Renal cortical epithelial cell (primary cell): ENCODE measurements around the gene CDK5RAP1. TPM values are rescaled to one million over a fixed set of nuclear protein-coding genes. Genes with fewer than 3 reads are reported as not detected.
"Not testable (repeated sequence)": the region's sequence is repeated elsewhere in the genome, so short reads cannot be mapped to it uniquely, and the experiment has no call there.

Source experiments
- DNase-seq: peaks from one replicate; pipeline ENCODE4 v3.0.0-alpha.2; 2011; ENCODE audit warnings: low read depth
- total RNA-seq: library from RNA; depleted of rRNA; stranded (reverse); fragments of >200 nt; gene quantifications from 2 replicates; pipeline ENCODE4 v1.2.3, GENCODE V29; 2014

The CDK5RAP1 gene
- total RNA-seq, 1 donor from 2014 or later = 24.4 TPM

GRCh38 chr20:33419140-33419974 is 18.0 kb upstream of the CDK5RAP1 start:
- DNase-seq = no peak

- DNase-seq = no peak
Observed at GRCh38 chr20:33418033-33418432, 16.7 kb upstream of the CDK5RAP1 start.

GRCh38 chr20:33415948-33416347 is 14.6 kb upstream of the CDK5RAP1 start:
- peak; percentile 53 for DNase-seq

GRCh38 chr20:33412484-33412838 is 11.1 kb upstream of the CDK5RAP1 start:
- DNase-seq = no peak

GRCh38 chr20:33411711-33412483 is 10.6 kb upstream of the CDK5RAP1 start:
- DNase-seq = no peak

- no peak for DNase-seq
Observed at GRCh38 chr20:33411242-33411641, 9.9 kb upstream of the CDK5RAP1 start.

GRCh38 chr20:33410081-33410742 is 8.9 kb upstream of the CDK5RAP1 start:
- no peak for DNase-seq

GRCh38 chr20:33408716-33409654 is 7.7 kb upstream of the CDK5RAP1 start:
- DNase-seq = no peak

- no peak for DNase-seq
Observed at GRCh38 chr20:33408313-33408712, 7.0 kb upstream of the CDK5RAP1 start.

- no peak for DNase-seq
Observed at GRCh38 chr20:33407796-33408195, 6.5 kb upstream of the CDK5RAP1 start.

- peak; percentile 52 for DNase-seq
Observed at GRCh38 chr20:33407251-33407650, 5.9 kb upstream of the CDK5RAP1 start.

- no peak for DNase-seq
Observed at GRCh38 chr20:33404281-33404680, 3.0 kb upstream of the CDK5RAP1 start.

GRCh38 chr20:33401921-33402369 is 626 bp upstream of the CDK5RAP1 start:
- DNase-seq = no peak

- peak; percentile 55 for DNase-seq
Observed at GRCh38 chr20:33400812-33401183, 521 bp downstream of the CDK5RAP1 start.

- no peak for DNase-seq
Observed at GRCh38 chr20:33399924-33400323, 1.4 kb downstream of the CDK5RAP1 start.

GRCh38 chr20:33394718-33395117 is 6.6 kb downstream of the CDK5RAP1 start:
- DNase-seq = no peak

- no peak for DNase-seq
Observed at GRCh38 chr20:33393609-33394008, 7.7 kb downstream of the CDK5RAP1 start.

- DNase-seq = no peak
Observed at GRCh38 chr20:33391722-33392415, 9.4 kb downstream of the CDK5RAP1 start.

- not testable (repeated sequence) for DNase-seq
Observed at GRCh38 chr20:33389326-33389725, 12.0 kb downstream of the CDK5RAP1 start.

GRCh38 chr20:33388268-33388667 is 13.1 kb downstream of the CDK5RAP1 start:
- no peak for DNase-seq

- DNase-seq = no peak
Observed at GRCh38 chr20:33387177-33387576, 14.1 kb downstream of the CDK5RAP1 start.
